Measurements from ENCODE around the gene NR1I2.

GRCh38 chr3:119759962-119760361 lies 21.9 kb upstream of the NR1I2 start:
- TF ChIP-seq CTCF (IDR thresholded peaks at IDR 0.05) (no peak), POLR2A (IDR thresholded peaks at IDR 0.05) (no peak)

Data from lower leg skin (tissue), 3 donors.